ENCODE results near the gene EME1.

EME1 gene

DNA sequence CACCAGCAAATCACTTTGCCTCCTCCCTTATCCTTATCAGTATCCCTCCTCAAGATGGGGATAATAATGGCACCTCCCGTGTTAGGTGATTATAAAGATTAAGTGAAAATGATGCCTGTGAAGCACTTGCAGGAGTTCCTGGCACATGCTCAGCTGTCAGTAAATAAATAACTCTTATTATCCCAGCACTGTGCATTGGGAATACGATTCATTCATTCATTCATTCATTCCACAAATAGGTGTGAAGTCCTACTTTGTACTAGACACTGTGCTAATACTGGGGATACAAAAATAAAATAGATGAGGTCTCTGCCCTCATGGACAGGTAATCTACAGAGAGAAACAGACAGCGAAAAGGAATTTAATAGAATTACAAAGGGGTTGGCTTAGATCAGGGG lies 25.1 kb upstream of the EME1 start:
- ATAC-seq (no peak), DNase-seq (no peak)

DNA sequence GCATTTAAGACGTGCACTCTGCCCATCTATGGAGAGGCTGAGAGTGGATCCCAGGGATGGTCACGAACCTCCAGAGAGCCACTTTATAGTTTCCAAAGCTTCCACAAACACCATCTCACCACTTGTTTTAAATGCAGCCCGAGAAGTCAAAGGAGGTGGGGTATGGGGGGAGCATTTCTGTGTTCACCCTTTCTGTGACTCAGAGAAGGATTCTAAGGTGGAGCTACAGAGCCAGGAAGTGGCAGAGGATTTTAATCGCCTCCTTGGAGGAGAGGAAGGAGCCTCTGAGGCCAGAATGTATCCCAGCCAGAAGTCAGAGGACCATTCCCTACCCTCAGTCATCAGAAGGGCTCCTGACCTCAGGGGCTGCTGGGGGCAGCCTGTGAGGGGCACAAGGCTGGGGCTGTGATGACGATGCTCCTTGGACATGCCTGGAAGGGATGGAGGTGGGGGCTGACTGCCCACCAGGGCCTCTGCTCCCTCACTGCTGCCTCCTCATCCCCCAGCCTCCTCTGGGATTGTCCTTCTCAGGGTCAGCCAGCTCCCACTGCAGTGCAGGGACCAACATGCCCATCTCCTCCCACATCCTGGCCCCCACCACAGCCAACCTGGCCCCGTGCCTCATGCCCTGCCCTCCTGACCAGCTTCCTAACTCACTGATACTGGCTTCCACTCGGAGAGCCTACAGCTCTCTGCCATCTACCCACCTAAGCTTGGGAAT lies 24.3 kb upstream of the EME1 start:
- DNase-seq: no peak
- ATAC-seq: no peak

GRCh38 chr17:50349243-50349600 lies 23.8 kb upstream of the EME1 start:
- no peak for DNase-seq
- ATAC-seq: no peak

GRCh38 chr17:50350733-50351132 lies 22.3 kb upstream of the EME1 start:
- DNase-seq (no peak), ATAC-seq (no peak)

GRCh38 chr17:50352072-50352692 lies 20.8 kb upstream of the EME1 start:
- no peak for ATAC-seq

GRCh38 chr17:50352693-50353599 lies 20.1 kb upstream of the EME1 start:
- ATAC-seq (no peak), DNase-seq (no peak)

More at GRCh38 chr17:50352072-50352692, 20.8 kb upstream of the EME1 start:
- no peak for DNase-seq

DNA sequence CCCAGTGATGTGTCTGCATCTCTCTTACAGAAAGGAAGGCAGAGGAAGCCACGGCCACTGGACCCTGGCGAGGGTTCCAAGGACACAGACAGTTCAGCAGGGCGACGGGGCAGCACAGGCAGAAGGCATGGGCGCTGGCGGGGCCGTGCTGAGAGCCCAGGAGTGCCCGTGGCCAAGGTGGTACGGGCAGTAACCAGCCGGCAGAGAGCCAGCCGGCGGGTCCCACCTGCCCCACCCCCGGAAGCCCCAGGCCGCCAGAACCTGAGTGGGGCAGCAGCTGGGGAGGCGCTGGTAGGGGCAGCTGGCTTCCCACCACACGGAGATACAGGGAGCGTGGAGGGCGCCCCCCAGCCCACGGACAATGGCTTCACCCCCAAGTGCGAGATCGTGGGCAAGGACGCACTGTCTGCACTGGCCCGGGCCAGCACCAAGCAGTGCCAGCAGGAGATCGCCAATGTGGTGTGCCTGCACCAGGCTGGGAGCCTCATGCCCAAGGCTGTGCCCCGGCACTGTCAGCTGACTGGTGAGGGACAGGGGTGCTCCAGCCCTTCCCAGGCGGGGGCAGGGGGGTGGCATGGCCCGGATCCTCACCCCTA lies 19.3 kb upstream of the EME1 start:
- no peak for ATAC-seq
- DNase-seq: no peak

DNA sequence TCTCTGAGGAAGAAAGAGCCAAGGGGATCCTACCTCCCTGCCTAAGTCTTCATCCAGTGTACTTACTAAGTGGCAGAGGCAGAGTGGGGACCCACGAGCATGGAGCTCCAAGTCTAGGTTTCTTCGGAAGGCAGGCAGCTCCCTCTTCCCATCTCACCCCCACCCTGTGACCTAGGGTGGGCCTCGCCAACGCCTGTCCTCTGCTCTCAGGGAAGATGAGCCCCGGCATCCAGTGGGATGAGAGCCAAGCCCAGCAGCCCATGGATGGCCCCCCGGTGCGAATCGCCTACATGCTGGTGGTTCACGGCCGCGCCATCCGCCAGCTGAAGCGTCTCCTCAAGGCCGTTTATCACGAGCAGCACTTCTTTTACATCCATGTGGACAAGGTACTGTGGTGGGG lies 18.8 kb upstream of the EME1 start:
- DNase-seq (no peak), ATAC-seq (no peak)

DNA sequence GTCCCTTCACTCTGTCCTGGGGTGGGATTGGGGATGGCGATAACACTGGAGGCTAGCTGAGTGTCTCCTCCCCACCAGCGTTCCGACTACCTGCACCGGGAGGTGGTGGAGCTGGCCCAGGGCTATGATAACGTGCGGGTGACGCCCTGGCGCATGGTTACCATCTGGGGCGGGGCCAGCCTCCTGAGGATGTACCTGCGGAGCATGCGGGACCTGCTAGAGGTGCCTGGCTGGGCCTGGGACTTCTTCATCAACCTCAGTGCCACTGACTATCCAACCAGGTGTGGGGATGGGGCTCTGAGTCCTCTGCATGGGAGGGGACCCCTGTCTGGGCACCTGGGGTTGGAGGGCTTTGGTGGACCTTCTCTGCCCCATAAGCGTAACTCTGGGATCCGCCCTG lies 18.3 kb upstream of the EME1 start:
- DNase-seq: no peak
- no peak for ATAC-seq

DNA sequence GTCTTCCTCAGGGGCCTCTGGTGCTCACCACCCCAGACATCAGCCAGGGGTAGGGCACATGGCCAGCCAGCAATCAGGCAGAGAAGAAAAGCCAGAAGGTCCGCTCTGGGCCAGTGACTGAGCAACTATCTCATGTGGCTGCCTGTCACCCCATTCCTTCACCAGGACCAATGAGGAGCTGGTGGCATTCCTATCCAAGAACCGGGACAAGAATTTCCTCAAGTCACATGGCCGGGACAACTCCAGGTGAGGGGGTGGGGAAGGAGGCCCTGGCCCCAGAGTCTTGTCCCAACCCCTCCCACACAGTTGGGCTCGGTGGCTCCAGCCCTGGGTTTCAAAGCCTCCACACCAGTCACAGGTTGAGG lies 17.7 kb upstream of the EME1 start:
- no peak for DNase-seq

DNA sequence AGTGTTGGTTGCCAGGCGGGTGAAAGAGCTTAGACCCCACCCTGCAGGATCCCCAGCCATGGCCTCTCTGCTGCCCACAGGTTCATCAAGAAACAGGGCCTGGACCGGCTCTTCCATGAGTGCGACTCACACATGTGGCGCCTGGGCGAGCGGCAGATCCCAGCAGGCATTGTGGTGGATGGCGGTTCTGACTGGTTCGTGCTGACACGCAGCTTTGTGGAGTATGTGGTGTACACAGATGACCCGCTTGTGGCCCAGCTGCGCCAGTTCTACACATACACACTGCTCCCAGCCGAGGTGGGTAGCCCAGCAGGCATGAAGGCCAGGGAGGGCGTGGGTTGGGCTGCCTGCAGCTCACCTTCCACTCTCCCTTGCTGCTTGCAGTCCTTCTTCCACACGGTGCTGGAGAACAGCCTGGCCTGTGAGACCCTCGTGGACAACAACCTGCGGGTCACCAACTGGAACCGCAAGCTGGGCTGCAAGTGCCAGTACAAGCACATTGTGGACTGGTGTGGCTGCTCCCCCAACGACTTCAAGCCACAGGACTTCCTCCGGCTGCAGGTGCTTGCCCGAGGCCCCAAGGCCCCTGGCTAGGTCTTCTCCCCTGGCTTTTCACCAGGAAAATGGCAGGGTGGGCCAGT lies 17.2 kb upstream of the EME1 start:
- DNase-seq (no peak), ATAC-seq (no peak)

More for the DNA sequence above, 17.7 kb upstream of the EME1 start:
- no peak for ATAC-seq

DNA sequence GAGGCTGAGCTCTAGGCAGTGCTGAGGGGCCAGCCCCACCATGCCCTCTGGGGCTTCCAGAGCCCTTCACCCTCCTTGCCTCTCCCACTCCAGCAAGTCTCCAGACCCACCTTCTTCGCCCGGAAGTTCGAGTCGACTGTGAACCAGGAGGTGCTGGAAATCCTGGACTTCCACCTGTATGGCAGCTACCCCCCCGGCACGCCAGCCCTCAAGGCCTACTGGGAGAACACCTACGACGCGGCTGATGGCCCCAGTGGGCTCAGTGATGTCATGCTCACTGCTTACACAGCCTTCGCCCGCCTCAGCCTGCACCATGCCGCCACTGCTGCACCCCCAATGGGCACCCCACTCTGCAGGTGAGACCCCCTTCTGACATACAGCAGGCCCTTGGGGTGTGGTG lies 16.6 kb upstream of the EME1 start:
- ATAC-seq: no peak
- no peak for DNase-seq

- no peak for ATAC-seq
Observed at GRCh38 chr17:50356892-50357510, 16.0 kb upstream of the EME1 start.

DNA sequence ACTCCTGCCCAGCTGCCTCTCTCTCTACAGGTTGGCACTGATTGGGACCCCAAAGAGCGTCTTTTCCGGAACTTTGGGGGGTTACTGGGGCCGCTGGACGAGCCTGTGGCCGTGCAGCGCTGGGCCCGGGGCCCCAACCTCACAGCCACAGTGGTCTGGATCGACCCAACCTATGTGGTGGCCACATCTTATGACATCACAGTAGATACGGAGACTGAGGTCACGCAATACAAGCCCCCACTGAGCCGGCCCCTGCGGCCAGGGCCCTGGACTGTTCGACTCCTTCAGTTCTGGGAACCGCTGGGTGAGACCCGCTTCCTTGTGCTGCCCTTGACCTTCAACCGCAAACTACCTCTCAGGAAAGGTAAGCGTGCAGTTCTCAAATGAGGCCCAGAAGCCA lies 14.9 kb upstream of the EME1 start:
- ATAC-seq (no peak), DNase-seq (no peak)

More at GRCh38 chr17:50356892-50357510, 16.0 kb upstream of the EME1 start:
- DNase-seq: no peak

DNA sequence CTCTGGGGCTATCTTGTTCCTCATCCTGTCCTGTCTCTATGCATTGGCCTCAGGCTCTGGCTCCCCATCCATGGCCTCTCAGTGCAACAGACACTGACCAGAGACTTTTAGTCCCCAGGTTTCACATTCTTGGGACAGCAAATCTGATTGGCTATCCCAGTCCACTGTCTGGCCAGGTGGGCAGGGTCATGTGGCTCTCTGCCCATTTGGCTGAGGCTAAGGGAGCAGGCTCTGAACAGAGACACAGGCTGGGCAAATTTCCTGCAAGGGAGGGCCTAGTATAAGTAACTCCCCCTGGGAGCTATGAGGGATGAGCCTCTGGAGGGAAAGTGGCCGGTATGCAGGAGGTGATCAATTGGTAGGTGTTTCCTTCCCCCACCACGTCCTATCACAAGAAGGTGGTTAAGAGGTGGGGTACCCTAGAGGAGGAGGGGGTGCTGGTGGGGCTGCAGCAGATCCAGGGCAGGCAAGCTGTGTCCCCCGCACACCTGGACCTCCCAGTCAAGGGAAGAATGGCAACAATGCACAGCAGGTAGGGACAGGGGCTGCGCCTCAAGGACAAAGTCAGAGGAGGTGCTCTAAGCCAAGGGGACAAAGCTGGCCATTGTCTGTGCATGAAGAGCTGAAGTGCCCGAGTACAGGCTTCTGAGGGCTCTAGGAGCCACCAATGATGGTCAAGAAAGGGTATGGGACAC lies 13.9 kb upstream of the EME1 start:
- ATAC-seq: no peak
- DNase-seq: no peak

GRCh38 chr17:50359998-50360461 lies 13.0 kb upstream of the EME1 start:
- DNase-seq: no peak
- no peak for ATAC-seq

- DNase-seq (no peak), ATAC-seq (no peak)
Observed at GRCh38 chr17:50360486-50361115, 12.4 kb upstream of the EME1 start.

DNA sequence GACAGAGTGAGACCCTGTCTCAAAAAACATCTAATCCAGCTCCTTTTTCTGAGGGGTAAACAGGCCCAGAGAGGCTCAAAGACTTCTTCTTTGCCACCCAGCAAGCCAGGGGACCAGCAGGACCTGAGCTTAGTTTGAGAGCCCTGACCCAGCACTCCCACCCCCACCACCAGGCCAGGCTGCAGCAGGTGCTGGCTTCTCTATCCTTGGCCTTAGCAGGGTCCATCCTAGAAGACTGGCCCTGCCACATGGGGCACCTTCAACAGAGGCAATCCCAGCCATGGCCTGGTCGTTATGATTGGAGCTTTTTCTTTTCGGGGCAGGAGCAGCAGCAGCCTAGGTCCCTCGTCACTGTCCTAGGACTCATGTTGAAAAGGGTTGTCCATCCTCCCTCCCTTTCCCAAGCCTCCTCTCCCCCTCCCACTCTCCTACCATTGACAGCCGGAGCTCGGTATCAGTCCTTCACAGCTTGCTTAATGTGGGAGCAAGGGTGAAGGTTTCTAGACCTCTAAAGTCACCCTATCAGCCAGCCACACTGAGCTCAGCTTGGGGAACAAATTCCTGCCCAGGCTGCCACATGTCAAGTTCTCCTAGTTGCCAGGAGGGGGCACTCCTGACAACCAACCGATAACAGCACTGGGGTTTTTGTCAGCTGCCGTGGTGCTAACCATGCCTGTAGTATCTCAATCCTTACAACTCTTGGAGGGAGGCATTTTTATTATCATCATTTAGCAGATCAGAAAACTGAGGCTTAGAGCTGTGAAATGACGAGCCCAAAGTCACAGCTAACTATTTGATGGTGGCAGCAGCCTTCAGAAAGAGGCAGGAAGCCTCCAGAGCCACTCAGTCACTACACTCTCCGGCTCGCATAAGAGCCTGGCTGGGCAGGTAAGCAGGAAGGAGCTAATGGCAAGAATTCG lies 11.2 kb upstream of the EME1 start:
- ATAC-seq (peak; percentile 81), DNase-seq (peak; percentile 51)

- DNase-seq (no peak), ATAC-seq (no peak)
Observed at GRCh38 chr17:50362661-50363060, 10.4 kb upstream of the EME1 start.
